Activated CD8-positive, alpha-beta memory T cell treated with anti-CD3 and anti-CD28 coated beads for 36 hours (primary cell): ENCODE measurements around the gene ACTG1. TPM values are rescaled to one million over a fixed set of nuclear protein-coding genes. Genes with fewer than 3 reads are reported as not detected.
"Not testable (repeated sequence)": the region's sequence is repeated elsewhere in the genome, so short reads cannot be mapped to it uniquely, and the experiment has no call there.

Source experiments
- CTCF ChIA-PET: fragments of 350-600 bp; sonication (Branson Sonifier 250); formaldehyde crosslinking; loops from one replicate; lab custom pipeline; 2021; ENCODE audit warnings: antibody characterized with exemption; lab: Charles Lee
- POLR2A ChIA-PET: fragments of 350-600 bp; sonication (Branson Sonifier 250); formaldehyde crosslinking; loops from one replicate; lab custom pipeline; 2021; ENCODE audit warnings: antibody characterized with exemption; lab: Charles Lee
- total RNA-seq, 2 experiments: library from RNA; stranded (reverse); gene quantifications; one replicate each; pipeline ENCODE4 v1.2.3, GENCODE V29; 2021

ACTG1 gene
- total RNA-seq, 2 experiments from 2014 or later = 4,757 to 4,840 TPM

GRCh38 chr17:81535480-81536298 is 23.1 kb upstream of the ACTG1 start:
- POLR2A ChIA-PET = interaction anchor here (0.7 to 0.9 kb wide), 2 partner anchors 22 to 27 kb away, joined by 3 to 4 read pairs; no protein-coding TSS in a partner anchor
- CTCF ChIA-PET = interaction anchor here (1.0 kb wide), 1 partner anchor 17 kb away, joined by 4 read pairs; no protein-coding TSS in a partner anchor

DNA sequence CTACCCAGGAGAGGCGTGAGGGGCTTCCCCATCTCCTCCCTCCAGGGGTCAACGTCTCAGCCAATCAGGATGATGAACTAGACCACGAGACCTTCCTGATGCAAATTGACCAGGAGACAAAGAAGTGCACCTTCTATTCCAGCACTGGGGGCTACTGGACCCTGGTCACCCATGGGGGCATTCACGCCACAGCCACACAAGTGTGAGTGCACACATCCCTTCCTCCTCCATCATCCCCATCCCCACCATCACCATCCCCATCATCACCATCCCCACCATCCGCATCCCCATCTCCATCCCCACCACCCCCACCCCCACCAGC is 22.4 kb upstream of the ACTG1 start:
- ChIA-PET CTCF (no interaction called here), POLR2A (no interaction called here)

GRCh38 chr17:81534157-81535006 is 21.8 kb upstream of the ACTG1 start:
- CTCF ChIA-PET = no interaction called here
- POLR2A ChIA-PET = interaction anchor here (1.0 kb wide), 1 partner anchor 18 kb away, joined by 4 read pairs; the partner anchor contains the start of gene FAAP100

- ChIA-PET CTCF (interaction anchor here (0.9 kb wide), 1 partner anchor 69 kb away, joined by 3 read pairs; no protein-coding TSS in a partner anchor), POLR2A (interaction anchor here (1.0 kb wide), 1 partner anchor 19 kb away, joined by 4 read pairs; the partner anchor contains the start of gene FAAP100)
These were observed 20.9 kb upstream of the ACTG1 start for GRCh38 chr17:81533339-81534141.

GRCh38 chr17:81532490-81533287 is 20.1 kb upstream of the ACTG1 start:
- CTCF ChIA-PET = interaction anchor here (0.5 to 0.9 kb wide), 2 partner anchors 32 to 70 kb away, joined by 3 read pairs; no protein-coding TSS in a partner anchor

GRCh38 chr17:81531998-81532404 is 19.4 kb upstream of the ACTG1 start:
- POLR2A ChIA-PET = not testable (repeated sequence)
- CTCF ChIA-PET = interaction anchor here (0.5 kb wide), 1 partner anchor 33 kb away, joined by 3 read pairs; no protein-coding TSS in a partner anchor

More at GRCh38 chr17:81532490-81533287, 20.1 kb upstream of the ACTG1 start:
- POLR2A ChIA-PET = no interaction called here

GRCh38 chr17:81531013-81531412 is 18.4 kb upstream of the ACTG1 start:
- POLR2A ChIA-PET, CTCF ChIA-PET: not testable (repeated sequence)

- CTCF ChIA-PET = no interaction called here
- POLR2A ChIA-PET = no interaction called here
These were observed 16.8 kb upstream of the ACTG1 start for GRCh38 chr17:81529437-81529803.

DNA sequence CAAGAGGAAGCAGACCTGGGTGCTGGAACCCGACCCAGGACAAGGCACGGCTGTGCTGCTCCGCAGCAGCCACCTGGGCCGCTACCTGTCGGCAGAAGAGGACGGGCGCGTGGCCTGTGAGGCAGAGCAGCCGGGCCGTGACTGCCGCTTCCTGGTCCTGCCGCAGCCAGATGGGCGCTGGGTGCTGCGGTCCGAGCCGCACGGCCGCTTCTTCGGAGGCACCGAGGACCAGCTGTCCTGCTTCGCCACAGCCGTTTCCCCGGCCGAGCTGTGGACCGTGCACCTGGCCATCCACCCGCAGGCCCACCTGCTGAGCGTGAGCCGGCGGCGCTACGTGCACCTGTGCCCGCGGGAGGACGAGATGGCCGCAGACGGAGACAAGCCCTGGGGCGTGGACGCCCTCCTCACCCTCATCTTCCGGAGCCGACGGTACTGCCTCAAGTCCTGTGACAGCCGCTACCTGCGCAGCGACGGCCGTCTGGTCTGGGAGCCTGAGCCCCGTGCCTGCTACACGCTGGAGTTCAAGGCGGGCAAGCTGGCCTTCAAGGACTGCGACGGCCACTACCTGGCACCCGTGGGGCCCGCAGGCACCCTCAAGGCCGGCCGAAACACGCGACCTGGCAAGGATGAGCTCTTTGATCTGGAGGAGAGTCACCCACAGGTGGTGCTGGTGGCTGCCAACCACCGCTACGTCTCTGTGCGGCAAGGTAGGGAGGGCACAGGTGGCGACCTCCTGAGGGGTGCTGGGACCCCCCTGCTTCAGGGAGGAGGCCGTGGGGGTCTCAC is 16.2 kb upstream of the ACTG1 start:
- POLR2A ChIA-PET = no interaction called here
- CTCF ChIA-PET = no interaction called here

GRCh38 chr17:81528384-81528650 is 15.7 kb upstream of the ACTG1 start:
- ChIA-PET CTCF (no interaction called here), POLR2A (no interaction called here)

DNA sequence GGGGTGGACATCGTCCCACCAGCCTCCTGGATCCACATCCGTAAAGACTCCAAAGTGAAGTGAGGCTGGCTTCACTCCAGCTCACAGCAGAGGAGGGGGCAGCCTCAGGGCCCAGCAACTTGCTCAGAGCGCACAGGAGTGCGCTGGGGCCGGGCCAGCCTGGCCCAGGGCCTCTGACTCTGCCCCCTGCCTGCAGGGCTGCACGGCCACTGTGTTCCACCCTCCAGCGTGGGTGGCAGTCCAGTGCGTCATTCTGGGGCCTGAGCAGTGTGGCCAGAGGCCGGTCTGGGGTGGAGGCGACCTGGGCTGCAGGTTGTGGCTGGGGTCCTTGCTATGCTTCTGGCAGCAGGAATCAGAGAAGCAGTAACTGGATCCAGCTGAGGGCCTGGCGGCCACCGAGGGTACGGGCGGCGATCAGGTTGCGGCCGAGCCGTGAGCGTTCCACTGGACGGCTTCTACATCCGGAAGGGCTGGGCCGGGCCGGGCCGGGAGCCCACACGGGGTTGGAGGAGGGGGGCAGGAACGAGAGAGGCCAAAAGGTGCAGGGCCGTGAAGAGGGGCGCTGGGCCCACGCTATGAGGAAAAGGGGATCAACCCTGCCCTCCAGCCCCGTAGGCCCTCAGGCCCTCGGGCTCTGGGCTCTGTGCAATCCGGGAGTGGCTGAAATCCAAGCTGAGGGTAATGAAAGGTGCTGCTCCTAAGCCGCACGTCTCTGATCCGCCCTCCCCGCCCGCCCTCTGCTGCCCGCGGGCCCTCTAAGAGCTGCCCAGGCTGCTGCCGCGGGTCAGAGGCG is 15.2 kb upstream of the ACTG1 start, which contains the start of gene FSCN2:
Gene FSCN2 (plus strand): TSS at position 787 of the 793 bp plus-strand sequence. CDS start 155 bp downstream, outside the sequence.
- POLR2A ChIA-PET = no interaction called here
- CTCF ChIA-PET = no interaction called here

GRCh38 chr17:81526662-81527571 is 14.3 kb upstream of the ACTG1 start:
- ChIA-PET POLR2A (no interaction called here), CTCF (no interaction called here)

- CTCF ChIA-PET = no interaction called here
- POLR2A ChIA-PET = no interaction called here
These were observed 12.2 kb upstream of the ACTG1 start for GRCh38 chr17:81524865-81525159.

GRCh38 chr17:81524039-81524864 is 11.7 kb upstream of the ACTG1 start:
- ChIA-PET CTCF (no interaction called here), POLR2A (no interaction called here)

DNA sequence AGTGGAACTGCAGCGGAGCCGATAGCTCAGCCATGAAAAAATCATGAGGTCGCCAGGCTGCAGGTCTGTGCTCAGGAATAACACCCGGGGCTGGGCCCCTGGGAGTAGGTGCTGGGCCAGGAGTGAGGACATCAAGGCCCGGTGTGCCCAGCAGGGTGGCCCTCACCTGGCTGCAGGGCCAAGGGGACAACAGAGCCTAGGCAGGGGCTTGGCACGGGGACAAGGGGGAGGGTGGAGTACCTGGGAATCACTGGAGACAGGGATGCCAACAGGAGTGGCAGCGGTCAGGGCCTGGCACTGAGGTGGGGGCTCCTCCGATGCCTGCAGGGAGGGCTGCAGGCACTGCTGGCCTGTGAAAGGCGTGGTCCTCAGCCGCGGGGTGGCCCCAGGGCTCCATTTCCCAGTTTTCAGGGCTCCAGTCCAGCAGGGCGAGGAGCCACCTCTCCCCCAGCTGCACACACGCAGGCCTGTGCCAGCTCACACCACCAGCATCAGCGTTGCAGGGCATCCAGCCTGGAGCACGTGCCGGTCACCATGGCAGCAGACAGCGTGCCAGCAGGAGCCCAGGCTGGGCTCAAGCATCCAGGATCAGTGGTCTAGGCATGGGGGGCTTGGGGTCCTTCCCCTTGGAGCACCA is 10.9 kb upstream of the ACTG1 start:
- CTCF ChIA-PET = no interaction called here
- POLR2A ChIA-PET = no interaction called here
